Natural killer cell (primary cell): ENCODE data around the gene KDM3B. TPM values are rescaled to one million over a fixed set of nuclear protein-coding genes. Genes with fewer than 3 reads are reported as not detected.
A peak's percentile ranks its signal among the peaks of the same experiment; 100 is the strongest.

ENCODE experiments used
- ATAC-seq, 3 donors: fragments of 150-1000 bp in 2 of 3; fragments of 200-7000 bp in 1 of 3; cut with Tn5 transposase; 1 replicate in 1 of 3; 2 replicates in 2 of 3; pipeline ENCODE4 v1.10.0; 2021; ENCODE audit warnings: mild to moderate bottlenecking in 2 of 3, moderate library complexity in 2 of 3
- DNase-seq, 2 donors: peaks; one replicate each; pipeline versions ENCODE4 v3.0.0 to v3.0.0-alpha.2; 2013 to 2021; ENCODE audit warnings: mixed read lengths in 1 of 2
- H3K27ac ChIP-seq: one replicate; pipeline ENCODE4 v1.5.1; 2013; ENCODE audit warnings: mild to moderate bottlenecking, low read length
- H3K27me3 ChIP-seq: one replicate; pipeline ENCODE4 v1.6.1; 2013; ENCODE audit warnings: low read length; ENCODE audit not compliant: control insufficient read depth, insufficient read depth
- H3K36me3 ChIP-seq: one replicate; pipeline ENCODE4 v1.6.1; 2013; ENCODE audit warnings: low read length; ENCODE audit not compliant: control insufficient read depth, insufficient read depth
- H3K4me1 ChIP-seq: one replicate; pipeline ENCODE4 v1.6.1; 2013; ENCODE audit warnings: low read length; ENCODE audit not compliant: control insufficient read depth, insufficient read depth
- H3K4me3 ChIP-seq: one replicate; pipeline ENCODE4 v1.5.1; 2013; ENCODE audit warnings: low read length
- H3K9me3 ChIP-seq: one replicate; pipeline ENCODE4 v1.6.1; 2013; ENCODE audit warnings: low read length; ENCODE audit not compliant: control insufficient read depth, insufficient read depth
- H3K27ac Mint-ChIP-seq, 2 donors: one replicate each; pipeline ENCODE4 v1.8.0; 2022; ENCODE audit warnings: mild to moderate bottlenecking in 2 of 2, mixed read lengths in 2 of 2, moderate library complexity in 1 of 2
- H3K27me3 Mint-ChIP-seq, 2 donors: one replicate each; pipeline ENCODE4 v1.8.0; 2022; ENCODE audit warnings: low read depth in 2 of 2, mixed read lengths in 2 of 2
- H3K36me3 Mint-ChIP-seq: one replicate; pipeline ENCODE4 v1.8.0; 2022; ENCODE audit warnings: mixed read lengths
- H3K4me1 Mint-ChIP-seq, 2 donors: one replicate each; pipeline ENCODE4 v1.8.0; 2022; ENCODE audit warnings: mixed read lengths in 2 of 2
- H3K4me3 Mint-ChIP-seq: one replicate; pipeline ENCODE4 v1.8.0; 2022; ENCODE audit warnings: mild to moderate bottlenecking, moderate library complexity, mixed read lengths
- H3K9me3 Mint-ChIP-seq, 2 donors: one replicate each; pipeline ENCODE4 v1.8.0; 2022; ENCODE audit warnings: mixed read lengths in 2 of 2
- CTCF ChIP-seq: fragments of 200-600 bp; IDR thresholded peaks from one replicate; pipeline ENCODE4 v1.8.0; 2022; ENCODE audit warnings: antibody characterized with exemption
- WGBS: methylation state at CpG from one replicate; pipeline ENCODE4 v1.1.7; 2013; ENCODE audit warnings: missing lambda C conversion rate; ENCODE audit not compliant: insufficient coverage; 5-methylcytosine and 5-hydroxymethylcytosine counted together
- intact Hi-C: fragments of 100-400 bp; cut with micrococcal nuclease; formaldehyde crosslinking; loops from one replicate; pipeline ENCODE4 v1.14.2; 2022
- total RNA-seq, 4 donors: library from RNA; stranded (reverse); fragments of 120-200 nt in 1 of 4; gene quantifications; one replicate each; pipeline versions ENCODE4 v1.2.3 to v1.2.4, GENCODE V29; 2013 to 2022

KDM3B gene
- total RNA-seq, 3 donors from 2014 or later (not counting 1 experiment from before 2014, with no cell fraction given) = 82.3 to 87.1 (median 82.3) TPM

- H3K27me3 Mint-ChIP-seq = peaks cover 0 to 4% of the 10 kb centered on the region in 2 donors
- intact Hi-C loops = no loop called here
- peaks cover 5 to 6% of the 10 kb centered on the region in 2 donors for H3K4me1 Mint-ChIP-seq
- no peak overlapping the region for H3K4me3 Mint-ChIP-seq
- H3K4me1 ChIP-seq = peaks cover 9% of the 10 kb centered on the region
- no peak overlapping the region for H3K27ac ChIP-seq
- no peaks in the 10 kb centered on the region for H3K36me3 Mint-ChIP-seq
- no peaks in the 10 kb centered on the region for H3K9me3 ChIP-seq
- H3K9me3 Mint-ChIP-seq = no peaks in the 10 kb centered on the region
- H3K4me3 ChIP-seq = no peak overlapping the region
- no peak for ATAC-seq
- H3K36me3 ChIP-seq = no peaks in the 10 kb centered on the region
- H3K27me3 ChIP-seq = no peaks in the 10 kb centered on the region
- DNase-seq = no peak
- H3K27ac Mint-ChIP-seq = peak overlapping the region in 1 of 2 donors; percentile 11
- 79% methylated on average over 6 of the region's 9 CpGs for WGBS
- TF ChIP-seq CTCF = no peak
Measured at GRCh38 chr5:138448481-138449398, 96.3 kb downstream of the KDM3B start.

GRCh38 chr5:138449501-138450239 is 97.2 kb downstream of the KDM3B start:
- no peaks in the 10 kb centered on the region for H3K27me3 ChIP-seq
- peak; percentile 81 to 88 for DNase-seq
- peak; percentile 94 for TF ChIP-seq CTCF
- H3K27me3 Mint-ChIP-seq = peaks cover 0 to 4% of the 10 kb centered on the region in 2 donors
- H3K4me3 Mint-ChIP-seq = no peak overlapping the region
- peaks cover 9% of the 10 kb centered on the region for H3K4me1 ChIP-seq
- intact Hi-C loops = loop anchor here (1.0 kb wide), 1 partner anchor 54 kb away; no protein-coding TSS in a partner anchor
- peak overlapping the region; percentile 36 to 56 for H3K27ac Mint-ChIP-seq
- no peaks in the 10 kb centered on the region for H3K9me3 Mint-ChIP-seq
- no peak overlapping the region for H3K4me3 ChIP-seq
- H3K36me3 Mint-ChIP-seq = no peaks in the 10 kb centered on the region
- H3K36me3 ChIP-seq = no peaks in the 10 kb centered on the region
- 25% methylated on average over 21 of the region's 22 CpGs for WGBS
- H3K9me3 ChIP-seq = no peaks in the 10 kb centered on the region
- no peak overlapping the region for H3K27ac ChIP-seq
- ATAC-seq = peak; percentile 84 to 99 (median 97)
- H3K4me1 Mint-ChIP-seq = peaks cover 5 to 6% of the 10 kb centered on the region in 2 donors

GRCh38 chr5:138450971-138451370 is 98.5 kb downstream of the KDM3B start:
- ATAC-seq (no peak), DNase-seq (no peak)
- Mint-ChIP-seq H3K9me3 (no peaks in the 10 kb centered on the region), H3K4me1 (peaks cover 5 to 6% of the 10 kb centered on the region in 2 donors), H3K27ac (no peak overlapping the region), H3K36me3 (no peaks in the 10 kb centered on the region), H3K27me3 (peaks cover 0 to 4% of the 10 kb centered on the region in 2 donors), H3K4me3 (no peak overlapping the region)
- no peak overlapping the region for H3K4me3 ChIP-seq
- no peaks in the 10 kb centered on the region for H3K27me3 ChIP-seq
- H3K27ac ChIP-seq = no peak overlapping the region
- WGBS = 89% methylated on average over 5 of the region's 5 CpGs
- no peak for TF ChIP-seq CTCF
- no peaks in the 10 kb centered on the region for H3K9me3 ChIP-seq
- peaks cover 9% of the 10 kb centered on the region for H3K4me1 ChIP-seq
- intact Hi-C loops = loop anchor here (1.0 kb wide), 1 partner anchor 52 kb away; no protein-coding TSS in a partner anchor
- H3K36me3 ChIP-seq = no peaks in the 10 kb centered on the region
